Fibroblast of skin of right biceps (primary cell): ENCODE data around the gene TRIM8.
A peak's percentile ranks its signal among the peaks of the same experiment; 100 is the strongest.

Source experiments
- DNase-seq: peaks from one replicate; pipeline ENCODE4 v3.0.0-alpha.2; 2013

The TRIM8 gene

GRCh38 chr10:102616066-102616770 is 28.1 kb upstream of the TRIM8 start:
- no peak for DNase-seq

DNA sequence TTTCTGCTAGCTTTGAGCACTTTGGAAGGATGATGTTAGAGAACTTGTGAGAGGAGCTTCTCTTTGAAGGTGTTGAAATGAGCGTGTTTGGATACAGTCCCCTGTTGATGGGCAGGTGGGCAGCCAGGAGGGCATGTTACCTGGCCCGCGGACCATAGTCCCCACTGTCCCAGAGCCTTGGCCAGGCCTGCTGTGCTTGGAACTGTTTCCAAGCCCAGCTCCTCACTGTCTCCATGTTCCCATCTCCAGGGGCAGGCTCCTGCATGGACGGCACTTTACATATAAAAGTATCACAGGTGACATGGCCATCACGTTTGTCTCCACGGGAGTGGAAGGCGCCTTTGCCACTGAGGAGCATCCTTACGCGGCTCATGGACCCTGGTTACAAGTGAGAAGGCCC is 27.2 kb upstream of the TRIM8 start:
- no peak for DNase-seq

DNA sequence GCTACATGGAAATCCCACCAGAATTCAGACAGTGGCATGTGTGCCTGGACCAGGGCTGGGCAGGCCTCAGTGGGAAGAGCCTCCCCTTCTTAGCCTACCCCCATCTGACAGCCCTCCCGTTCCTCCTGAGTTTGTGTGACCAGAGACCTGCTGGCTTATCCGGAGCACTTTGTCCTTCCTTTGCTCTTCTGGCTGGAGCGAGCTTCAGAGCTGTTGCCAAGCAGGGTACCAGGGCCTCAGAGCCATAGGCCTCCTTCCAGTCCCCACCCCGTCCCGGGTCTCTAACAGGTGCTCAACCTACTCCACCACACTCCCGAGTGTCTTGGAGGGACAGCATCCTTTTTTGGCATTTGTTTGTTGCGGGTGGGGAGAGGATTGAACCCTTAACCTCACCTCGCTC is 26.5 kb upstream of the TRIM8 start:
- DNase-seq: no peak

GRCh38 chr10:102619281-102619981 is 24.8 kb upstream of the TRIM8 start:
- DNase-seq: no peak

DNA sequence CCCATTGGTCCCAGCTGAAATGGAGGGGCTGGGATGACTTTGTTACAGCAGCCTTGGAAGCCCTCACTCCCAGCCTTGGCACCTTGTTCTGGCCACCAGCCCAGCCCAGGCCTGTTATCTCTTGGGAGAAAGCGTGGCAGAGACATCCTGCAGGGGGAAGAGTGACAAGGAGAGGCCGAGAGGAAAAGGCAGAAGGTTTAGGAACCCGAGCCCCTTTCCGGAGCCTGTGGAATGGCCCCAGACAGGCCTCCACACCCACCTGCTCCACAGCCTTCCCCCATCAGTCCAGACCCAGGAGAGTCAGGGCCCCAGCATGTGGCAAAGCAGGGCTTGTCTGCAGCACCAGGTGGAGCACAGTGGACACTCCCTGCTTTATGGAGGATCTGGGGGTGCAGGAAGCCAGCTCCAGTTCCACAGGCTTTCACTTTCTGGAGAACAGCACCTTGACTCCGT is 24.1 kb upstream of the TRIM8 start:
- DNase-seq: no peak

DNA sequence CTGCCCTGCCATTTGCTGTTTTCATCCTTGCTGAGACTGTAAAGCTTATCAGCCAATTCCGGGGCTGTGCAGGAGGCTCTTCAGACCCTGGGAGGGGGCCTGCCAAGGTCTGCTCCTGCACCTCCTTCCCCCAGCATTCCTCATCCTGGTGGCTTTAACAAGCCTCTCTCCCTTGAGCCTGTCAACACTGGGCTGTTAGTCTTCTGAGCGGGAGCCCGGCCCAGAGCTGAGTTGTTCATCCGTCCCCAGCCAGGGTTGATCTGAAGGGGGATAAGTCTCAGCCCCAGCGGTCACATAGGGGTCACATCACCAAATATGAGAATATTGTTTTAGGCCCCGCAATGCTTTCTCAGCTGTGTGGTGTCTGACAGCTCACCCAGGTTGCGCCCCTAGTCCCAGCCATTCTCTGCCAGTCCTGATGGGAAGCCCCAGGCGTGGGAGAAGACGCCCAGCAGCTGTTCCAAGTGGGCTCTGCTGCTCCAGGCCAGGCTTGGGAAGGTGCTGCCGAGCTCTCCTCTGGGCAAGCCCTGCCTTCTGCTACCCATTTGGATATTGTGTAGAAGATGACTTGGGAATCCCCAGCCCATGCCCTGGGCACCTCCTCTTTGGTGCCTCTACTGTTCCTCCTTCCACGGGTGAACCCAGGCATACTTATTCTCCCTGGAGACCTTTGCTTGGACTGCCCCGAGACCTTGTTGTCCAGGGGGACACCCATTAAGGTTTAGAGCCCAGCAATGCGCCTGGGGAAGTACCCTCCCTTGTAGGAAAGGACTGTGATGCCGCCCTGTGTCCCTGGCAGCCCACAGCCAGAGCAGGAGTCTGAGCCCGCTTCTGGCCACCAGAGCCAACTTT is 23.5 kb upstream of the TRIM8 start:
- no peak for DNase-seq

DNA sequence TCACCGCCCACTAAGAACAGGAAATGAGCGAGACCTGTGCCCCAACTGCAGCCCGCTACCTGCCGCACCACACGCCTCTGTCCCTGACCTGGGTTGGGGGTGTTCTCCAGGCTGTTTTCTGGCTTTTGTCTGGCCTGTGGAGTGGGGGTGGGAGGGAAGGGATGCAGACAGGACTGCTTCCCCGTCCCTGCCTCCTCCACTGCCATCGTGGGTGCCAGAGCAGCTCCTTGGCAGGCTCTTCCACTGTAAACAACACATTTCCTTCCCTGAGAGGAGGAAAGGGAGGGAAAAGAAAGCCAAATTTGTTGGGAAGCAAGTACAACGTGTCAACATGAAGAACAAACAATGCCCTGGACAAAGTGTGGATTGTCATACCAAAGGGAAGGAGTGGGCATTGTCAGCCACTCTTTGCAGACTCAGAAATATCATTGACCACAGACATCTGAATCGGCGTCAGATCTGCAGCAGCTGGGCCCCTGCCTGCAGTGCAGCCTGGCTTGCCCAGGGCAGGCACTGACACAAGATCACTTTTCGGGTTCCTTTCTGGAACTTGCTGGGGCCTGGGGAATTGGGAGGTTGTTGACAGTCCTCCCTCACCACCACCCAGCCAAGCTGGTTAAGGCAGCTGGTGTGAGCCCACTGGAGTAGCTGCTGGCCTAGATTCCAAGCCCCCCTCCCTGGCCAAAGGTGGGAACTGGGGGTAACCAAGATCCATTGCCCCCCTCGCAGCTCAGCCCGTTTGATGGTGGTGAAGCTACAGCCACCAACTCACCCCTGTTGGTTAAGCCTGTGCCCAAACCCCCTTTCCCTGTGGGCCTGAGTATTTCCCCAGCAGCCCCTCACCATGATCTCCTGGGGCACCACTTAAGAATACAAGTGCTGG is 22.6 kb upstream of the TRIM8 start:
- DNase-seq: no peak

DNA sequence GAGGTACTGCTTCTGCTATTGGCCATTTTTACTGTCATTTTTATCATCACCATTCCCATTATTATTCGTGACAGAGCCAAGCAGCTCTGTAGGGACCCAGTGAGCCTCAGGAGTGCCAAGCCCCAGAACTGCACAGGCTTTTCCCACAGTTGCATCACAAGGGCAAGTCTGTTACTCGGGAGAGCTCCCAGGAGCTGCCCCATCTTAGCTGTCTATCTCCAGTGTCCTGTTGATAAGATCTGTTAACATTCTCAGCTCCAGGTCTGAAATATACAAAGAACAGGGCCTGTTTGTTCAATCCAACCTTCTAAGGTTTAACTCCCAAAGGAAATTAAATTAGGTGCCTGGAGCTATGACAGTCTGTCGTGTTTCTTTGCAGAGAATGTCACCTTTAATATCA is 20.2 kb upstream of the TRIM8 start:
- no peak for DNase-seq

- no peak for DNase-seq
These were observed 19.3 kb upstream of the TRIM8 start for GRCh38 chr10:102624751-102625645.

DNA sequence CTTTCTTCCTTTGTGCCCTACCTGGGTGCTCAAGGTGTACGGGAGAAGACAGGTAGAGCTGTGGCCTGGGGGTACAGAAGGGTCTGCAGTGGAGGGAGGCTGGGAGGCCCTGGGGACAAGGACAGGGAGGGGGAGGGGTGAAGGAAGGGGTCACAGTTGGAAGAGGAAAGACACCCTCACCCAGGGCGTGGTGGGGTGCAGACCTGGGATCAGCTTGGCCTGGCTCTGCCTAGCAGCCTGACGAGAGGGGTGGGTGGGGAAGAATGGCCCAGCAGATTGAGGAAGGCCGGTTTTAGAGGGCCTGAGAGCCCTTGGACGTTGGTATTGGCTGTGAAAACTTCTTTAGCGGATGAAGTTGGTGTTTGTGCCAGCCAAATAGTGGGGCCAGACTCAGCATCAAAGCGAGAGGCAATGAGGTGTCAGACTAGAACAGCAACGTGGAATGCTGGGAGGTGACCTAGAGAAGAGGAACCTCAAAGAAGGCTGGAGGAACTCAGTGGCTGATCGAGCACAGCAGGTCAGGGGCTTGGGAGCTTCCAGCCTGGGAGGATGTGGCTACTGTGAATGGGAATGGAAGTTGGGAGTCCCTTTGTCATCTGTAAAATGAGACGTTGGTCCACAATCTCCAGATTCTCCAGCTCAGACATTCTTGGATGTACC is 18.1 kb upstream of the TRIM8 start:
- DNase-seq: no peak

DNA sequence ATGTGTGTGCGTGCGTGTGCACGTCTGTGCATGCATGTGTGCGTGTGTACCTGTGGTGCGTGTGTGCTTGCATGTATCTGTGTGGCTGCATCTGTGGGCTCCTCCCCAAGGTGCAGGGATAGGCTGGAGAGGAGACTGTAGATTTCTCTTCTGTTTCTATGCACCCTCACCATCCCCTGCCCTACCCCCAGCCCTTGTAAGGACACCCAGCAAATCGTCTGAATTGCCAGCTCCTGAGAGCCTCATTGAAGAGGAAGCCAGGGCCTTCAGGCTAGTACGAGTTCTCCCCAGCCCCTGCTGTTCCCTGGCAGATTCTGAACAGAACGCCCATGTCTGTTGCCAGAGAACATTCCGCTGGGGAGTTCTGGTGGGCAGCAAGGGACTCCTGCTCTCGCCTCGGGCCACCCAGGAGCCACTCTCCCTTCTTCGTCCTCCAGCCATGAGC is 17.0 kb upstream of the TRIM8 start:
- no peak for DNase-seq

- DNase-seq: peak; percentile 77
These were observed 16.5 kb upstream of the TRIM8 start for GRCh38 chr10:102627736-102628293.

DNA sequence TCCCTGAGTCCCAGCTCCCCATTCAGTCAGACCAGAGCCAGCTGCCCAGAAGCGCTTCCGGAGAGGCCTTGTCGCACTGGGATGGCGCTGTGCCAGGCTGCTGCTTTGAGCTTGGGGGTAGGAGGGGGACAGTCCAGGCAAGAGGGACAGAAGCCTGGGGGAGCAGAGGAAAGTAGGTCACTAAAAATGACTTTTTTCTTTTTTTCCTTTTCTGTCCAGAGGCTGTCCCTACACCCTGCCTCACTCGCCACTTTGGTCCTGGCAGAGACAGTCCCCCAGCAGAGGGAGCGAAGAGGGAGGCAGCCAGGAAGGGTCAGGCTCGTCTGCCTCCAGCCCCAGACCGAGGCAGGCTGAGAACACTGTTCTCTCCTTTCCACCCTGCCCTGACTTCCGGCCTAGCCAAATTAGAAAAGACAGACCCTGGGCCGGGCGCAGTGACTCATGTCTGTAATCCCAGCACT is 15.8 kb upstream of the TRIM8 start:
- DNase-seq: peak; percentile 32

GRCh38 chr10:102629661-102630614 is 14.3 kb upstream of the TRIM8 start:
- DNase-seq: peak; percentile 95

DNA sequence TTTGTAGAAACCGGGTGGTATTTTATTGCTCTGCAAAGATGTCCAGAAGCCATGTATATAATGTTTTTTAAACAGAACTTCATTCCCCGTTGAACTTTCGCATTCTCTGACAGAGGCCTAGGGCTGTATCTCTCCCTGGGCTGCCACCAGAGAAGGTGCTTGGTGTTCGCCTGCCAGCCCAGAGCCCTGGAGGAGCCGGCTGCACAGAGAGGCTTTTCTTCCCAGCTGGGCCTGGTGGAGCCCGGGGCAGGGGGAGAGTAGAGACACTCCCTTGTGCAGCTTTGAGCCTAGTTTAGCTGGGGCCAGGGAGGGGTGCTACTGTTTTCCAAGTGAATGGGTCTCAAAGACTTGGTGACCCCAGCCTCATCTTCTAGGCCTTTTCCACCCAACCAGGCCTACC is 13.6 kb upstream of the TRIM8 start:
- DNase-seq: no peak

- DNase-seq: no peak
These were observed 12.5 kb upstream of the TRIM8 start for GRCh38 chr10:102631525-102632393.

- DNase-seq: peak; percentile 63
These were observed 11.7 kb upstream of the TRIM8 start for GRCh38 chr10:102632394-102633111.
